Hepatocyte (in vitro differentiated cells): Measurements from ENCODE around the gene VWF. TPM values are rescaled to one million over a fixed set of nuclear protein-coding genes. Genes with fewer than 3 reads are reported as not detected.

ENCODE experiments used
- DNase-seq: peaks from one replicate; pipeline ENCODE4 v3.0.0-alpha.2; 2016; ENCODE audit warnings: low spot score
- H2AFZ ChIP-seq: fragments of 200-600 bp; sonication (generic); 2 replicates; pipeline ENCODE4 v1.6.0; 2016; ENCODE audit warnings: antibody characterized with exemption, mild to moderate bottlenecking
- H3K27ac ChIP-seq: fragments of 200-600 bp; sonication (generic); 2 replicates; pipeline ENCODE4 v1.5.1; 2016; ENCODE audit warnings: mild to moderate bottlenecking
- H3K27me3 ChIP-seq: fragments of 200-600 bp; sonication (generic); 2 replicates; pipeline ENCODE4 v1.6.1; 2016
- H3K36me3 ChIP-seq: fragments of 200-600 bp; sonication (generic); replicated peaks from 2 replicates; pipeline ENCODE4 v1.5.1; 2016; ENCODE audit warnings: low read depth; ENCODE audit not compliant: insufficient read depth
- H3K4me1 ChIP-seq: fragments of 200-600 bp; sonication (generic); 2 replicates; pipeline ENCODE4 v1.5.1; 2016; ENCODE audit warnings: mild to moderate bottlenecking, moderate library complexity; ENCODE audit not compliant: insufficient read depth
- H3K4me2 ChIP-seq: fragments of 200-600 bp; sonication (generic); 2 replicates; pipeline ENCODE4 v1.6.0; 2016
- H3K4me3 ChIP-seq: fragments of 200-600 bp; sonication (generic); 2 replicates; pipeline ENCODE4 v1.5.1; 2016; ENCODE audit warnings: mild to moderate bottlenecking
- H3K79me2 ChIP-seq: fragments of 200-600 bp; sonication (generic); 2 replicates; pipeline ENCODE4 v1.6.0; 2017; ENCODE audit warnings: mild to moderate bottlenecking
- H3K9me2 ChIP-seq: fragments of 200-600 bp; sonication (generic); replicated peaks from 2 replicates; pipeline ENCODE4 v1.6.0; 2017; ENCODE audit warnings: mild to moderate bottlenecking; ENCODE audit not compliant: insufficient read depth
- H3K9me3 ChIP-seq: fragments of 200-600 bp; sonication (generic); 2 replicates; pipeline ENCODE4 v1.5.1; 2016; ENCODE audit warnings: low read depth, mild to moderate bottlenecking
- H4K20me1 ChIP-seq: fragments of 200-600 bp; sonication (generic); 2 replicates; pipeline ENCODE4 v1.6.0; 2016; ENCODE audit warnings: mild to moderate bottlenecking; ENCODE audit not compliant: insufficient read depth, poor library complexity, severe bottlenecking
- CTCF ChIP-seq: fragments of 200-600 bp; sonication (generic); IDR thresholded peaks from 2 replicates; pipeline ENCODE4 v1.5.1; 2016; ENCODE audit warnings: antibody characterized with exemption, mild to moderate bottlenecking; ENCODE audit not compliant: poor library complexity
- EZH2 ChIP-seq: fragments of 200-600 bp; sonication (generic); IDR thresholded peaks from 2 replicates; pipeline ENCODE4 v1.6.1; 2016; ENCODE audit warnings: antibody characterized with exemption, mild to moderate bottlenecking, borderline replicate concordance
- EZH2phosphoT487 ChIP-seq: fragments of 200-600 bp; sonication (generic); IDR thresholded peaks from one replicate; pipeline ENCODE4 v1.6.1; 2018; ENCODE audit warnings: antibody characterized with exemption, mild to moderate bottlenecking, low read depth, moderate library complexity; ENCODE audit not compliant: unreplicated experiment, severe bottlenecking
- WGBS: methylation state at CpG from one replicate; pipeline ENCODE4 v1.1.6; 2016; ENCODE audit warnings: low lambda C conversion rate; ENCODE audit errors: missing lambda C conversion rate; 5-methylcytosine and 5-hydroxymethylcytosine counted together
- polyA plus RNA-seq: library from polyadenylated mRNA; unstranded; fragments of >200 nt; fragmentation: Nextera tagmentation; extraction: Ambion mirVana; gene quantifications from 2 replicates; pipeline ENCODE4 v1.2.1, GENCODE V29; 2016
- total RNA-seq: library from RNA; depleted of rRNA; stranded (reverse); fragments of >200 nt; gene quantifications from 2 replicates; pipeline ENCODE4 v1.2.3, GENCODE V29; 2014

The VWF gene
- total and polyA plus RNA-seq, 2 experiments from 2014 or later = 0.20 to 0.77 TPM

DNA sequence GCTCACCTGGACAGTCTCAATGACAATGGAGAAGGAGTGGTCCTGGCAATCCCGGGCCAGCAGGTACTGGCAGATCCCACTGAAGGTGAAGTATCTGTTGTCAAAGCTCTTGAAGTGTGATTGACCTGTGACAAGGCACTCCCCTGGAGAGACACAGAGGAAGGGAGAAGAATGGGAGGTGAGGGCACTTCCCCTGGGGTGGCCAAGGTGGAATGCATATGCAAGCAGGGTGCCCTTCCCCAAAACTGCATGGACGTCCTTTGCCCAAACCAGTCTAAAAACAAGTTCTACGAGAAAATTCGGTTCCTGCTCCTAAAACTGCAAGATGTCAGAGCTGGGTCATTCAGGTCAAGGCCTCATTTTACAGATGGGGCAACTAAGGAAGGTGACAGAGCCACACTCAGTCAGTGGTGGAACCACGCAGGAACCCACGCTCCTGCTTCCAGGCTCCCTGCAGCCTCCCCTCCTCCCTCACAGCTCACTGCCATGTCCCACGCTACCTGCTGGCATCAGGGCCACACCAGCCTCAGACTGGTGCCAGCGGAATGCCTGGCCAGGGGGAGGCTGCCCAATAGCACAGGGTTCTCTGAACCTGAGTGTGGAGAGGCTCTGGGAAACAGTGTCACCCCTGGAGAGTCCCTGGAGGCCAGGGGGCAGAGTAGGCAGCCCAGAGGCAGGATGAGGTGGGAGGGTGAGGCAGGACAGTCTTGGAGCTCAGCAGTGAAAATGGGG, 59.2 kb downstream of the VWF start:
- peaks cover 17% of the 10 kb centered on the region for H3K4me1 ChIP-seq
- no peak overlapping the region for H3K27ac ChIP-seq
- H3K36me3 ChIP-seq = no peaks in the 10 kb centered on the region
- H3K9me2 ChIP-seq = no peaks in the 10 kb centered on the region
- no peak for TF ChIP-seq EZH2
- no peak for TF ChIP-seq EZH2phosphoT487
- no peak overlapping the region for H2AFZ ChIP-seq
- 80% methylated on average over 8 of the region's 8 CpGs for WGBS
- H4K20me1 ChIP-seq = no peaks in the 10 kb centered on the region
- no peak overlapping the region for H3K4me3 ChIP-seq
- H3K9me3 ChIP-seq = no peaks in the 10 kb centered on the region
- no peak overlapping the region for H3K4me2 ChIP-seq
- H3K27me3 ChIP-seq = no peaks in the 10 kb centered on the region
- no peaks in the 10 kb centered on the region for H3K79me2 ChIP-seq
- no peak for DNase-seq

GRCh38 chr12:6062757-6063735, 61.4 kb downstream of the VWF start:
- Histone ChIP-seq H3K9me2 (no peaks in the 10 kb centered on the region), H3K9me3 (no peaks in the 10 kb centered on the region), H3K4me1 (peaks cover 27% of the 10 kb centered on the region), H3K4me2 (no peak overlapping the region), H2AFZ (no peak overlapping the region), H3K27me3 (no peaks in the 10 kb centered on the region), H4K20me1 (no peaks in the 10 kb centered on the region), H3K79me2 (no peaks in the 10 kb centered on the region), H3K27ac (no peak overlapping the region), H3K4me3 (no peak overlapping the region), H3K36me3 (no peaks in the 10 kb centered on the region)
- WGBS = 70% methylated on average over 19 of the region's 20 CpGs
- peak; percentile 78 for DNase-seq
- TF ChIP-seq EZH2phosphoT487 (no peak), CTCF (peak; percentile 82), EZH2 (no peak)

- TF ChIP-seq EZH2 (no peak), EZH2phosphoT487 (no peak), CTCF (no peak)
- Histone ChIP-seq H3K79me2 (no peaks in the 10 kb centered on the region), H3K4me2 (no peak overlapping the region), H3K4me1 (peaks cover 34% of the 10 kb centered on the region), H3K27me3 (no peaks in the 10 kb centered on the region), H4K20me1 (no peaks in the 10 kb centered on the region), H3K27ac (no peak overlapping the region), H2AFZ (no peak overlapping the region), H3K9me3 (no peaks in the 10 kb centered on the region), H3K9me2 (no peaks in the 10 kb centered on the region), H3K4me3 (no peak overlapping the region), H3K36me3 (no peaks in the 10 kb centered on the region)
- WGBS = 94% methylated on average over 2 of the region's 3 CpGs
- DNase-seq = no peak
Observed at GRCh38 chr12:6062395-6062756, 62.1 kb downstream of the VWF start.

GRCh38 chr12:6061660-6062059, 62.8 kb downstream of the VWF start:
- WGBS = 68% methylated on average over 3 of the region's 3 CpGs
- Histone ChIP-seq H2AFZ (no peak overlapping the region), H3K4me3 (no peak overlapping the region), H4K20me1 (no peaks in the 10 kb centered on the region), H3K27ac (peak overlapping the region; percentile 57), H3K27me3 (no peaks in the 10 kb centered on the region), H3K9me3 (no peaks in the 10 kb centered on the region), H3K9me2 (no peaks in the 10 kb centered on the region), H3K79me2 (no peaks in the 10 kb centered on the region), H3K36me3 (no peaks in the 10 kb centered on the region), H3K4me2 (no peak overlapping the region), H3K4me1 (peaks cover 38% of the 10 kb centered on the region)
- no peak for TF ChIP-seq EZH2phosphoT487
- TF ChIP-seq EZH2 = no peak
- no peak for DNase-seq
